Muscle layer of colon (tissue), 2 donors: ENCODE measurements around the gene CBX3.
"Not testable (repeated sequence)": the region's sequence is repeated elsewhere in the genome, so short reads cannot be mapped to it uniquely, and the experiment has no call there.

Source experiments
- H3K27ac ChIP-seq: one replicate; pipeline ENCODE4 v1.7.0; 2013; ENCODE audit warnings: low read depth, mild to moderate bottlenecking, low read length, moderate library complexity
- H3K27me3 ChIP-seq, 2 donors: one replicate each; pipeline ENCODE4 v1.7.0; 2013; ENCODE audit warnings: low read length in 2 of 2, mild to moderate bottlenecking in 2 of 2; ENCODE audit not compliant: insufficient read depth in 2 of 2, control insufficient read depth in 1 of 2
- H3K36me3 ChIP-seq: one replicate; pipeline ENCODE4 v1.7.0; 2013; ENCODE audit warnings: mild to moderate bottlenecking, low read length; ENCODE audit not compliant: insufficient read depth
- H3K4me1 ChIP-seq: one replicate; pipeline ENCODE4 v1.7.0; 2013; ENCODE audit warnings: mild to moderate bottlenecking, low read length; ENCODE audit not compliant: insufficient read depth
- H3K4me3 ChIP-seq, 2 donors: one replicate each; pipeline ENCODE4 v1.7.0; 2013; ENCODE audit warnings: low read length in 2 of 2, low read depth in 1 of 2, mild to moderate bottlenecking in 1 of 2, moderate library complexity in 1 of 2
- H3K9ac ChIP-seq: one replicate; pipeline ENCODE4 v1.7.0; 2013; ENCODE audit warnings: low read length
- H3K9me3 ChIP-seq: one replicate; pipeline ENCODE4 v1.7.0; 2013; ENCODE audit warnings: mild to moderate bottlenecking, low read length
- donor health status: abdominal sarcoma.
- donor health status: Adenocarcinoma of cecum.

CBX3 gene

GRCh38 chr7:26191233-26191973 is 10.1 kb upstream of the CBX3 start:
- Histone ChIP-seq H3K4me3 (no peak overlapping the region), H3K9ac (no peak overlapping the region), H3K27ac (no peak overlapping the region), H3K27me3 (no peaks in the 10 kb centered on the region), H3K9me3 (no peaks in the 10 kb centered on the region), H3K36me3 (peaks cover 85% of the 10 kb centered on the region), H3K4me1 (peaks cover 40% of the 10 kb centered on the region)

GRCh38 chr7:26191974-26192479 is 9.5 kb upstream of the CBX3 start:
- Histone ChIP-seq H3K9ac (no peak overlapping the region), H3K4me1 (peaks cover 46% of the 10 kb centered on the region), H3K36me3 (peaks cover 91% of the 10 kb centered on the region), H3K4me3 (no peak overlapping the region), H3K27me3 (no peaks in the 10 kb centered on the region), H3K9me3 (no peaks in the 10 kb centered on the region), H3K27ac (no peak overlapping the region)

GRCh38 chr7:26192485-26193087 is 9.0 kb upstream of the CBX3 start:
- Histone ChIP-seq H3K4me1 (peaks cover 52% of the 10 kb centered on the region), H3K9me3 (no peaks in the 10 kb centered on the region), H3K9ac (no peak overlapping the region), H3K27ac (no peak overlapping the region), H3K36me3 (peaks cover 92% of the 10 kb centered on the region), H3K4me3 (no peak overlapping the region), H3K27me3 (no peaks in the 10 kb centered on the region)

- Histone ChIP-seq H3K4me3 (no peak overlapping the region), H3K4me1 (peaks cover 53% of the 10 kb centered on the region), H3K27ac (peak overlapping the region; percentile 10), H3K9ac (no peak overlapping the region), H3K9me3 (no peaks in the 10 kb centered on the region), H3K27me3 (no peaks in the 10 kb centered on the region), H3K36me3 (peaks cover 83% of the 10 kb centered on the region)
Observed at GRCh38 chr7:26193432-26194207, 7.9 kb upstream of the CBX3 start.

- not testable (repeated sequence) for H3K9ac ChIP-seq, H3K27me3 ChIP-seq, H3K9me3 ChIP-seq, H3K27ac ChIP-seq, H3K4me3 ChIP-seq
- Histone ChIP-seq H3K4me1 (peaks cover 53% of the 10 kb centered on the region), H3K36me3 (peaks cover 72% of the 10 kb centered on the region)
Observed at GRCh38 chr7:26194764-26195163, 6.8 kb upstream of the CBX3 start.

GRCh38 chr7:26195182-26195581 is 6.4 kb upstream of the CBX3 start:
- Histone ChIP-seq H3K36me3 (peaks cover 69% of the 10 kb centered on the region), H3K4me1 (peaks cover 53% of the 10 kb centered on the region), H3K27ac (no peak overlapping the region), H3K9me3 (no peaks in the 10 kb centered on the region), H3K9ac (no peak overlapping the region), H3K4me3 (no peak overlapping the region), H3K27me3 (no peaks in the 10 kb centered on the region)

GRCh38 chr7:26195867-26196657 is 5.5 kb upstream of the CBX3 start:
- no peak overlapping the region for H3K27ac ChIP-seq
- peaks cover 53% of the 10 kb centered on the region for H3K4me1 ChIP-seq
- no peak overlapping the region for H3K9ac ChIP-seq
- no peak overlapping the region for H3K4me3 ChIP-seq
- H3K27me3 ChIP-seq = no peaks in the 10 kb centered on the region
- H3K36me3 ChIP-seq = peaks cover 61% of the 10 kb centered on the region
- no peaks in the 10 kb centered on the region for H3K9me3 ChIP-seq

- Histone ChIP-seq H3K9me3 (no peaks in the 10 kb centered on the region), H3K4me1 (peaks cover 52% of the 10 kb centered on the region), H3K9ac (no peak overlapping the region), H3K36me3 (peaks cover 49% of the 10 kb centered on the region), H3K27ac (no peak overlapping the region), H3K27me3 (no peaks in the 10 kb centered on the region), H3K4me3 (peak overlapping the region in 1 of 2 donors; percentile 99)
Observed at GRCh38 chr7:26197153-26198115, 4.1 kb upstream of the CBX3 start.

- H3K9me3 ChIP-seq = no peaks in the 10 kb centered on the region
- H3K9ac ChIP-seq = peak overlapping the region; percentile 100
- H3K36me3 ChIP-seq = peaks cover 41% of the 10 kb centered on the region
- peaks cover 51% of the 10 kb centered on the region for H3K4me1 ChIP-seq
- peak overlapping the region; percentile 100 for H3K27ac ChIP-seq
- peak overlapping the region; percentile 90 to 99 for H3K4me3 ChIP-seq
- no peaks in the 10 kb centered on the region for H3K27me3 ChIP-seq
Observed at GRCh38 chr7:26198133-26198780, 3.3 kb upstream of the CBX3 start.

- Histone ChIP-seq H3K27me3 (no peaks in the 10 kb centered on the region), H3K9me3 (no peaks in the 10 kb centered on the region), H3K36me3 (peaks cover 36% of the 10 kb centered on the region), H3K4me3 (peak overlapping the region; percentile 90 to 99), H3K4me1 (peaks cover 50% of the 10 kb centered on the region), H3K27ac (peak overlapping the region; percentile 100), H3K9ac (peak overlapping the region; percentile 100)
Observed at GRCh38 chr7:26198781-26199169, 2.8 kb upstream of the CBX3 start.
